Measurements from ENCODE around the gene ITGA4. TPM values are rescaled to one million over a fixed set of nuclear protein-coding genes. Genes with fewer than 3 reads are reported as not detected.
A peak's percentile ranks its signal among the peaks of the same experiment; 100 is the strongest.

Gene ITGA4
- total RNA-seq (10 to 100 TPM; 13.1 to 23.9 TPM), polyA plus RNA-seq (1 to 10 TPM in 1 of 2 donors, under 1 TPM in 1; 0.49 to 4.5 TPM)
- long read RNA-seq, donor 1, full-length matches to known transcripts: 15 of 17 reads
- long read RNA-seq, donor 1, partial matches to known transcripts: 2 of 17 reads
- long read RNA-seq, donor 1, other reads (novel, unspliced or antisense): 0 of 17 reads
- long read RNA-seq, donor 2, full-length matches to known transcripts: 2 of 6 reads
- long read RNA-seq, donor 2, partial matches to known transcripts: 1 of 6 reads
- long read RNA-seq, donor 2, other reads (novel, unspliced or antisense): 3 of 6 reads

GRCh38 chr2:181457121-181457740, at the start of gene ITGA4:
TSS of gene ITGA4 (plus strand) at chr2:181457386. CDS start at chr2:181457655, 269 bp downstream.
- Histone ChIP-seq H3K4me1 (ENCODE audit: control insufficient read depth in 1 of 2, insufficient read depth in 2 of 2, low read length in 2 of 2) (no peaks in the 10 kb centered on the region), H3K36me3 (ENCODE audit: control insufficient read depth in 1 of 2, insufficient read depth in 2 of 2, low read length in 1 of 2) (no peaks in the 10 kb centered on the region), H3K27me3 (ENCODE audit: control insufficient read depth in 1 of 2, insufficient read depth in 2 of 2, low read length in 1 of 2) (no peaks in the 10 kb centered on the region), H3K27ac (ENCODE audit: low read depth in 1 of 2, low read length in 2 of 2) (no peak within 1 kb of the TSS), H3K4me3 (ENCODE audit: low read length in 2 of 2) (no peak within 1 kb of the TSS), H3K9me3 (ENCODE audit: control insufficient read depth, low read length) (no peaks in the 10 kb centered on the region)
- DNase-seq: peak; percentile 87 to 92
- intact Hi-C loops (cut with DNase I): no loop called here
- 0% methylated on average over 45 to 67 of the region's 67 CpGs for WGBS, 2 donors
- peak; percentile 92 for ATAC-seq (ENCODE audit: low FRiP score)

GRCh38 chr2:181408861-181409260, 48.3 kb upstream of the ITGA4 start:
- no peak for DNase-seq
- intact Hi-C loops (cut with DNase I): no loop called here

GRCh38 chr2:181411105-181411849, 45.9 kb upstream of the ITGA4 start:
- Histone ChIP-seq H3K36me3 (ENCODE audit: control insufficient read depth in 1 of 2, insufficient read depth in 2 of 2, low read length in 1 of 2) (no peaks in the 10 kb centered on the region), H3K4me1 (ENCODE audit: control insufficient read depth in 1 of 2, insufficient read depth in 2 of 2, low read length in 2 of 2) (no peaks in the 10 kb centered on the region), H3K9me3 (ENCODE audit: control insufficient read depth, low read length) (no peaks in the 10 kb centered on the region), H3K27me3 (ENCODE audit: control insufficient read depth in 1 of 2, insufficient read depth in 2 of 2, low read length in 1 of 2) (peaks cover 0 to 1% of the 10 kb centered on the region in 2 donors), H3K4me3 (ENCODE audit: low read length in 2 of 2) (no peak overlapping the region), H3K27ac (ENCODE audit: low read depth in 1 of 2, low read length in 2 of 2) (no peak overlapping the region)
- intact Hi-C loops (cut with DNase I): no loop called here
- ATAC-seq (ENCODE audit: low FRiP score): no peak
- 38 to 49% methylated on average over 5 of the region's 5 CpGs for WGBS, 2 donors
- DNase-seq: peak in 1 of 2 donors; percentile 58

More at GRCh38 chr2:181408861-181409260, 48.3 kb upstream of the ITGA4 start:
- Histone ChIP-seq H3K4me1 (ENCODE audit: control insufficient read depth in 1 of 2, insufficient read depth in 2 of 2, low read length in 2 of 2) (no peaks in the 10 kb centered on the region), H3K27me3 (ENCODE audit: control insufficient read depth in 1 of 2, insufficient read depth in 2 of 2, low read length in 1 of 2) (peaks cover 0 to 1% of the 10 kb centered on the region in 2 donors), H3K27ac (ENCODE audit: low read depth in 1 of 2, low read length in 2 of 2) (no peak overlapping the region), H3K4me3 (ENCODE audit: low read length in 2 of 2) (no peak overlapping the region), H3K36me3 (ENCODE audit: control insufficient read depth in 1 of 2, insufficient read depth in 2 of 2, low read length in 1 of 2) (no peaks in the 10 kb centered on the region), H3K9me3 (ENCODE audit: control insufficient read depth, low read length) (no peaks in the 10 kb centered on the region)
- WGBS, 2 donors: 45 to 48% methylated on average over 2 of the region's 2 CpGs
- no peak for ATAC-seq (ENCODE audit: low FRiP score)

- WGBS, 2 donors: 78 to 86% methylated on average over 8 of the region's 8 CpGs
- no peaks in the 10 kb centered on the region for H3K9me3 ChIP-seq (ENCODE audit: control insufficient read depth, low read length)
- H3K27ac ChIP-seq (ENCODE audit: low read depth in 1 of 2, low read length in 2 of 2): no peak overlapping the region
These were observed 37.9 kb upstream of the ITGA4 start for GRCh38 chr2:181419129-181419855.

GRCh38 chr2:181420259-181421130, 36.7 kb upstream of the ITGA4 start:
- peak; percentile 48 for ATAC-seq (ENCODE audit: low FRiP score)
- Histone ChIP-seq H3K4me1 (ENCODE audit: control insufficient read depth in 1 of 2, insufficient read depth in 2 of 2, low read length in 2 of 2) (no peaks in the 10 kb centered on the region), H3K27ac (ENCODE audit: low read depth in 1 of 2, low read length in 2 of 2) (no peak overlapping the region), H3K27me3 (ENCODE audit: control insufficient read depth in 1 of 2, insufficient read depth in 2 of 2, low read length in 1 of 2) (no peaks in the 10 kb centered on the region), H3K4me3 (ENCODE audit: low read length in 2 of 2) (no peak overlapping the region), H3K36me3 (ENCODE audit: control insufficient read depth in 1 of 2, insufficient read depth in 2 of 2, low read length in 1 of 2) (no peaks in the 10 kb centered on the region), H3K9me3 (ENCODE audit: control insufficient read depth, low read length) (no peaks in the 10 kb centered on the region)
- DNase-seq: no peak
- 85 to 87% methylated on average over 6 of the region's 6 CpGs for WGBS, 2 donors
- intact Hi-C loops (cut with DNase I): no loop called here

More at GRCh38 chr2:181419129-181419855, 37.9 kb upstream of the ITGA4 start:
- H3K27me3 ChIP-seq (ENCODE audit: control insufficient read depth in 1 of 2, insufficient read depth in 2 of 2, low read length in 1 of 2): no peaks in the 10 kb centered on the region
- no peak overlapping the region for H3K4me3 ChIP-seq (ENCODE audit: low read length in 2 of 2)
- no peaks in the 10 kb centered on the region for H3K4me1 ChIP-seq (ENCODE audit: control insufficient read depth in 1 of 2, insufficient read depth in 2 of 2, low read length in 2 of 2)
- no peak for DNase-seq
- intact Hi-C loops (cut with DNase I): no loop called here
- H3K36me3 ChIP-seq (ENCODE audit: control insufficient read depth in 1 of 2, insufficient read depth in 2 of 2, low read length in 1 of 2): no peaks in the 10 kb centered on the region
- ATAC-seq (ENCODE audit: low FRiP score): no peak

- 70 to 71% methylated on average over 1 of the region's 1 CpG for WGBS, 2 donors
- DNase-seq (no peak), ATAC-seq (ENCODE audit: low FRiP score) (no peak)
- Histone ChIP-seq H3K4me3 (ENCODE audit: low read length in 2 of 2) (no peak overlapping the region), H3K27ac (ENCODE audit: low read depth in 1 of 2, low read length in 2 of 2) (no peak overlapping the region), H3K9me3 (ENCODE audit: control insufficient read depth, low read length) (no peaks in the 10 kb centered on the region), H3K36me3 (ENCODE audit: control insufficient read depth in 1 of 2, insufficient read depth in 2 of 2, low read length in 1 of 2) (no peaks in the 10 kb centered on the region), H3K4me1 (ENCODE audit: control insufficient read depth in 1 of 2, insufficient read depth in 2 of 2, low read length in 2 of 2) (no peaks in the 10 kb centered on the region), H3K27me3 (ENCODE audit: control insufficient read depth in 1 of 2, insufficient read depth in 2 of 2, low read length in 1 of 2) (no peaks in the 10 kb centered on the region)
- intact Hi-C loops (cut with DNase I): no loop called here
These were observed 36.1 kb upstream of the ITGA4 start for GRCh38 chr2:181421131-181421458.

- Histone ChIP-seq H3K27me3 (ENCODE audit: control insufficient read depth in 1 of 2, insufficient read depth in 2 of 2, low read length in 1 of 2) (no peaks in the 10 kb centered on the region), H3K9me3 (ENCODE audit: control insufficient read depth, low read length) (no peaks in the 10 kb centered on the region), H3K36me3 (ENCODE audit: control insufficient read depth in 1 of 2, insufficient read depth in 2 of 2, low read length in 1 of 2) (no peaks in the 10 kb centered on the region), H3K4me3 (ENCODE audit: low read length in 2 of 2) (no peak overlapping the region), H3K4me1 (ENCODE audit: control insufficient read depth in 1 of 2, insufficient read depth in 2 of 2, low read length in 2 of 2) (no peaks in the 10 kb centered on the region), H3K27ac (ENCODE audit: low read depth in 1 of 2, low read length in 2 of 2) (no peak overlapping the region)
- 89% methylated on average over 2 of the region's 2 CpGs for WGBS, 2 donors
- intact Hi-C loops (cut with DNase I): no loop called here
- ATAC-seq (ENCODE audit: low FRiP score) (no peak), DNase-seq (no peak)
These were observed 35.7 kb upstream of the ITGA4 start for GRCh38 chr2:181421464-181421863.

- intact Hi-C loops (cut with DNase I): no loop called here
- no peak overlapping the region for H3K27ac ChIP-seq (ENCODE audit: low read depth in 1 of 2, low read length in 2 of 2)
- H3K4me3 ChIP-seq (ENCODE audit: low read length in 2 of 2): no peak overlapping the region
- no peaks in the 10 kb centered on the region for H3K36me3 ChIP-seq (ENCODE audit: control insufficient read depth in 1 of 2, insufficient read depth in 2 of 2, low read length in 1 of 2)
- WGBS, 2 donors: 48 to 51% methylated on average over 2 of the region's 2 CpGs
- no peaks in the 10 kb centered on the region for H3K4me1 ChIP-seq (ENCODE audit: control insufficient read depth in 1 of 2, insufficient read depth in 2 of 2, low read length in 2 of 2)
- ATAC-seq (ENCODE audit: low FRiP score) (no peak), DNase-seq (no peak)
- no peaks in the 10 kb centered on the region for H3K27me3 ChIP-seq (ENCODE audit: control insufficient read depth in 1 of 2, insufficient read depth in 2 of 2, low read length in 1 of 2)
- no peaks in the 10 kb centered on the region for H3K9me3 ChIP-seq (ENCODE audit: control insufficient read depth, low read length)
These were observed 30.5 kb upstream of the ITGA4 start for GRCh38 chr2:181426672-181427071.
